ENCODE measurements around the gene SLC12A1. TPM values are rescaled to one million over a fixed set of nuclear protein-coding genes. Genes with fewer than 3 reads are reported as not detected.

The SLC12A1 gene
- total RNA-seq, 1 donor from 2014 or later: not detected

GRCh38 chr15:48343865-48344264, 137.8 kb downstream of the SLC12A1 start:
- H3K36me3 Mint-ChIP-seq (ENCODE audit: low read depth): peaks cover 27% of the 10 kb centered on the region
- CTCF ChIA-PET: no interaction called here
- POLR2A ChIA-PET: no interaction called here
- H3K27ac Mint-ChIP-seq: no peak overlapping the region
- DNase-seq (no peak), ATAC-seq (ENCODE audit: low read depth) (no peak)
- peaks cover 4% of the 10 kb centered on the region for H3K4me1 Mint-ChIP-seq
- intact Hi-C loops (cut with micrococcal nuclease): no loop called here
- no peak overlapping the region for H3K4me3 Mint-ChIP-seq
- H3K27me3 Mint-ChIP-seq: no peaks in the 10 kb centered on the region
- H3K9me3 Mint-ChIP-seq: no peaks in the 10 kb centered on the region
- no peak for TF ChIP-seq CTCF (IDR thresholded peaks at IDR 0.05)

GRCh38 chr15:48345516-48345915, 139.4 kb downstream of the SLC12A1 start:
- no peak for ATAC-seq (ENCODE audit: low read depth)
- Mint-ChIP-seq H3K27me3 (no peaks in the 10 kb centered on the region), H3K4me3 (no peak overlapping the region), H3K4me1 (no peaks in the 10 kb centered on the region), H3K9me3 (no peaks in the 10 kb centered on the region), H3K27ac (no peak overlapping the region), H3K36me3 (ENCODE audit: low read depth) (peaks cover 19% of the 10 kb centered on the region)
- TF ChIP-seq CTCF (IDR thresholded peaks at IDR 0.05): no peak
- intact Hi-C loops (cut with micrococcal nuclease): no loop called here
- POLR2A ChIA-PET: no interaction called here
- no peak for DNase-seq
- CTCF ChIA-PET: no interaction called here

- DNase-seq (no peak), ATAC-seq (ENCODE audit: low read depth) (peak; percentile 77)
- peaks cover 2% of the 10 kb centered on the region for H3K4me1 Mint-ChIP-seq
- H3K27me3 Mint-ChIP-seq: no peaks in the 10 kb centered on the region
- H3K36me3 Mint-ChIP-seq (ENCODE audit: low read depth): no peaks in the 10 kb centered on the region
- H3K4me3 Mint-ChIP-seq: no peak overlapping the region
- POLR2A ChIA-PET: no interaction called here
- H3K9me3 Mint-ChIP-seq: no peaks in the 10 kb centered on the region
- CTCF ChIA-PET: interaction anchor here (0.7 to 3.5 kb wide), 10 partner anchors 9 to 1793 kb away, joined by 3 to 23 read pairs (median 4); no protein-coding TSS in a partner anchor
- H3K27ac Mint-ChIP-seq: no peak overlapping the region
- intact Hi-C loops (cut with micrococcal nuclease): loop anchor here (1.0 to 5.0 kb wide), 6 partner anchors 15 to 880 kb away; partner anchors contain the start of gene CEP152
- TF ChIP-seq CTCF (IDR thresholded peaks at IDR 0.05): peak; percentile 97
These were observed 146.5 kb downstream of the SLC12A1 start for GRCh38 chr15:48352474-48353072.

Other genes starting within 250 kb of the SLC12A1 start
- not detected in 2 replicates for gene SLC24A5, start 85.3 kb upstream of the SLC12A1 start, total RNA-seq
- 19.7 and 23.1 TPM in 2 replicates for gene MYEF2, start 28.0 kb upstream of the SLC12A1 start, total RNA-seq
- gene CTXN2, start 14.6 kb upstream of the SLC12A1 start, total RNA-seq: not detected in 2 replicates
- 75.7 and 81.6 TPM in 2 replicates for gene DUT, start 125.1 kb downstream of the SLC12A1 start, total RNA-seq